ENCODE results near the gene ATP6V0D1.

- TF ChIP-seq, protein P1, sequence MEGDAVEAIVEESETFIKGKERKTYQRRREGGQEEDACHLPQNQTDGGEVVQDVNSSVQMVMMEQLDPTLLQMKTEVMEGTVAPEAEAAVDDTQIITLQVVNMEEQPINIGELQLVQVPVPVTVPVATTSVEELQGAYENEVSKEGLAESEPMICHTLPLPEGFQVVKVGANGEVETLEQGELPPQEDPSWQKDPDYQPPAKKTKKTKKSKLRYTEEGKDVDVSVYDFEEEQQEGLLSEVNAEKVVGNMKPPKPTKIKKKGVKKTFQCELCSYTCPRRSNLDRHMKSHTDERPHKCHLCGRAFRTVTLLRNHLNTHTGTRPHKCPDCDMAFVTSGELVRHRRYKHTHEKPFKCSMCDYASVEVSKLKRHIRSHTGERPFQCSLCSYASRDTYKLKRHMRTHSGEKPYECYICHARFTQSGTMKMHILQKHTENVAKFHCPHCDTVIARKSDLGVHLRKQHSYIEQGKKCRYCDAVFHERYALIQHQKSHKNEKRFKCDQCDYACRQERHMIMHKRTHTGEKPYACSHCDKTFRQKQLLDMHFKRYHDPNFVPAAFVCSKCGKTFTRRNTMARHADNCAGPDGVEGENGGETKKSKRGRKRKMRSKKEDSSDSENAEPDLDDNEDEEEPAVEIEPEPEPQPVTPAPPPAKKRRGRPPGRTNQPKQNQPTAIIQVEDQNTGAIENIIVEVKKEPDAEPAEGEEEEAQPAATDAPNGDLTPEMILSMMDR (IDR thresholded peaks at IDR 0.05; ENCODE audit: low read length), result no peak
- no peak for TF ChIP-seq EZH2 (IDR thresholded peaks at IDR 0.05; ENCODE audit: borderline replicate concordance, low read length)
Measured at GRCh38 chr16:67449336-67449735, 31.6 kb downstream of the ATP6V0D1 start.
